ENCODE measurements around the gene SPACA4. TPM values are rescaled to one million over a fixed set of nuclear protein-coding genes. Genes with fewer than 3 reads are reported as not detected.

The SPACA4 gene
- total RNA-seq, 3 donors from 2014 or later (not counting 1 experiment from before 2014, with no cell fraction given): not detected

DNA sequence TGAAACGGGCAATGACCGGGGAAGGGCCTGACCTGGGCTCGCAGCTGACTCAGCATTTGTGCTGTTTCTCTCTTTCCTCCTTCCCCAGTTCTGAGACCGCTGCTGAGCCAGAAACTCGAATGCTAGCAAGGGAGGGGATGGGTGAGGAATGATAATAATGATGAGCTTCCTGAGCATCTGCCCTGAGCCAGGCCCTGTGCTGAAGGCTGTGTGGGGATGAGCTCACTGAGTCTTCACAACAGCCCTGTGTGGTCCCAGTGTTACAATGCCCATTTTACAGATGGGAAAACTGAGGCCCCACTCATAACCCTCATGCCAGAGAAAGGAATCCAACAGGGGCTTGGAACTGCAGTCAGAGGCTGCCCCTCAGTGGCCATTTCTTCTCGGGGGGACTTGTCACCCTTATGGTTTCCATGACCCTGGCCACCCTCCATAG is 46.4 kb upstream of the SPACA4 start:
- H3K27me3 Mint-ChIP-seq (ENCODE audit: low read depth in 2 of 2): peaks cover 7% of the 10 kb centered on the region in 2 donors
- no peaks in the 10 kb centered on the region for H3K36me3 ChIP-seq (ENCODE audit: control insufficient read depth, insufficient read depth, low read length)
- H3K36me3 Mint-ChIP-seq: no peaks in the 10 kb centered on the region
- peak in 1 of 2 donors; percentile 28 for DNase-seq
- H3K4me1 Mint-ChIP-seq: no peaks in the 10 kb centered on the region
- no peak overlapping the region for H3K4me3 Mint-ChIP-seq
- intact Hi-C loops (cut with micrococcal nuclease): no loop called here
- 85% methylated on average over 5 of the region's 6 CpGs for WGBS (ENCODE audit: insufficient coverage)
- H3K9me3 ChIP-seq (ENCODE audit: control insufficient read depth, insufficient read depth, low read length): no peaks in the 10 kb centered on the region
- H3K27ac ChIP-seq (ENCODE audit: low read length): no peak overlapping the region
- no peaks in the 10 kb centered on the region for H3K4me1 ChIP-seq (ENCODE audit: control insufficient read depth, insufficient read depth, low read length)
- TF ChIP-seq, protein P1, sequence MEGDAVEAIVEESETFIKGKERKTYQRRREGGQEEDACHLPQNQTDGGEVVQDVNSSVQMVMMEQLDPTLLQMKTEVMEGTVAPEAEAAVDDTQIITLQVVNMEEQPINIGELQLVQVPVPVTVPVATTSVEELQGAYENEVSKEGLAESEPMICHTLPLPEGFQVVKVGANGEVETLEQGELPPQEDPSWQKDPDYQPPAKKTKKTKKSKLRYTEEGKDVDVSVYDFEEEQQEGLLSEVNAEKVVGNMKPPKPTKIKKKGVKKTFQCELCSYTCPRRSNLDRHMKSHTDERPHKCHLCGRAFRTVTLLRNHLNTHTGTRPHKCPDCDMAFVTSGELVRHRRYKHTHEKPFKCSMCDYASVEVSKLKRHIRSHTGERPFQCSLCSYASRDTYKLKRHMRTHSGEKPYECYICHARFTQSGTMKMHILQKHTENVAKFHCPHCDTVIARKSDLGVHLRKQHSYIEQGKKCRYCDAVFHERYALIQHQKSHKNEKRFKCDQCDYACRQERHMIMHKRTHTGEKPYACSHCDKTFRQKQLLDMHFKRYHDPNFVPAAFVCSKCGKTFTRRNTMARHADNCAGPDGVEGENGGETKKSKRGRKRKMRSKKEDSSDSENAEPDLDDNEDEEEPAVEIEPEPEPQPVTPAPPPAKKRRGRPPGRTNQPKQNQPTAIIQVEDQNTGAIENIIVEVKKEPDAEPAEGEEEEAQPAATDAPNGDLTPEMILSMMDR (IDR thresholded peaks at IDR 0.05): no peak
- no peak overlapping the region for H3K27ac Mint-ChIP-seq
- peaks cover 2% of the 10 kb centered on the region for H3K27me3 ChIP-seq (ENCODE audit: control insufficient read depth, insufficient read depth, low read length)
- no peaks in the 10 kb centered on the region for H3K9me3 Mint-ChIP-seq
- ATAC-seq: no peak
- H3K4me3 ChIP-seq (ENCODE audit: low read length): no peak overlapping the region

DNA sequence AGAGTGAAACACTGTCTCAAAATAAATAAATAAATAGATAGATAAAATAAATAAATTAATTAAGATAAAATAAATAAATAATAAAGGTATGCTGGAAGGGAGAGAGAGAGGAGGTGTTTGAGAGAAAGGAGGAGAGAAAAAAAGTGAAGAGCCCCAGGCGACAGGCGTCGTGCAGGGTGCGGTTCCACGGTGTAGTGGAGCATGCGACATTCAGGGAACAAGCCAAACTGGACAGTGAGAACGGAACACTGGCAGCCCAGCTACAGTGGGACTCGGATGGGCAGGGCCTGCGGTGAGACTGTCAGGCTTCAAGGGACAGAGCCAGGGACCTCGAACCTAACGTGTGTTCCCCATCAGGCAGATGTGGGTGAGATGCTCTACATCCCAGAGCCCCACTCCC is 45.1 kb upstream of the SPACA4 start:
- H3K9me3 ChIP-seq (ENCODE audit: control insufficient read depth, insufficient read depth, low read length): no peaks in the 10 kb centered on the region
- Mint-ChIP-seq H3K4me3 (no peak overlapping the region), H3K9me3 (no peaks in the 10 kb centered on the region), H3K27me3 (ENCODE audit: low read depth in 2 of 2) (peaks cover 7% of the 10 kb centered on the region in 2 donors), H3K4me1 (no peaks in the 10 kb centered on the region), H3K27ac (no peak overlapping the region), H3K36me3 (no peaks in the 10 kb centered on the region)
- H3K36me3 ChIP-seq (ENCODE audit: control insufficient read depth, insufficient read depth, low read length): no peaks in the 10 kb centered on the region
- intact Hi-C loops (cut with micrococcal nuclease): no loop called here
- ATAC-seq (no peak), DNase-seq (no peak)
- H3K4me3 ChIP-seq (ENCODE audit: low read length): no peak overlapping the region
- H3K4me1 ChIP-seq (ENCODE audit: control insufficient read depth, insufficient read depth, low read length): no peaks in the 10 kb centered on the region
- no peak overlapping the region for H3K27ac ChIP-seq (ENCODE audit: low read length)
- peaks cover 2% of the 10 kb centered on the region for H3K27me3 ChIP-seq (ENCODE audit: control insufficient read depth, insufficient read depth, low read length)
- 87% methylated on average over 11 of the region's 11 CpGs for WGBS (ENCODE audit: insufficient coverage)
- TF ChIP-seq, protein P1 (IDR thresholded peaks at IDR 0.05): no peak

DNA sequence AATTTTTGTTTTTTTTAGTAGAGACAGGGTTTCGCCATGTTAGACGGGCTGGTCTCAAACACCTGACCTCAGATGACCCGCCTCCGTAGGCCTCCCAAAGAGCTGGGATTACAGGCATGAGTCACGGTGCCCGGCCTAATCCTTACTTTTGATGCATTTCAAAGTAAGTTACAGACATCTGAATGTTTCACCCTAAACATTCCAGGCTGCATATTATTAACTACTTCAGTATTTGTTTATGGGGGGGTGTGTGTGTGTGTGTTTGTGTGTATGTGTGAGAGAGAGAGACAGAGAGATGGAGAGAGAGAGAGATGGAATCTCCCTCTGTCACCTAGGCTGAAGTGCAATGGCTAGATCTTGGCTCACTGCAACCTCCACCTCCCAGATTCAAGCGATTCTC is 41.5 kb upstream of the SPACA4 start:
- H3K4me1 Mint-ChIP-seq: no peaks in the 10 kb centered on the region
- no peaks in the 10 kb centered on the region for H3K4me1 ChIP-seq (ENCODE audit: control insufficient read depth, insufficient read depth, low read length)
- no peaks in the 10 kb centered on the region for H3K9me3 Mint-ChIP-seq
- H3K27me3 ChIP-seq (ENCODE audit: control insufficient read depth, insufficient read depth, low read length): no peaks in the 10 kb centered on the region
- peaks cover 0 to 5% of the 10 kb centered on the region in 2 donors for H3K27me3 Mint-ChIP-seq (ENCODE audit: low read depth in 2 of 2)
- H3K9me3 ChIP-seq (ENCODE audit: control insufficient read depth, insufficient read depth, low read length): no peaks in the 10 kb centered on the region
- no peaks in the 10 kb centered on the region for H3K36me3 Mint-ChIP-seq
- intact Hi-C loops (cut with micrococcal nuclease): no loop called here
- H3K4me3 Mint-ChIP-seq: no peak overlapping the region
- TF ChIP-seq, protein P1 (IDR thresholded peaks at IDR 0.05): no peak
- H3K27ac ChIP-seq (ENCODE audit: low read length): no peak overlapping the region
- DNase-seq (no peak), ATAC-seq (no peak)
- 99% methylated on average over 6 of the region's 7 CpGs for WGBS (ENCODE audit: insufficient coverage)
- no peaks in the 10 kb centered on the region for H3K36me3 ChIP-seq (ENCODE audit: control insufficient read depth, insufficient read depth, low read length)
- no peak overlapping the region for H3K4me3 ChIP-seq (ENCODE audit: low read length)
- no peak overlapping the region for H3K27ac Mint-ChIP-seq

DNA sequence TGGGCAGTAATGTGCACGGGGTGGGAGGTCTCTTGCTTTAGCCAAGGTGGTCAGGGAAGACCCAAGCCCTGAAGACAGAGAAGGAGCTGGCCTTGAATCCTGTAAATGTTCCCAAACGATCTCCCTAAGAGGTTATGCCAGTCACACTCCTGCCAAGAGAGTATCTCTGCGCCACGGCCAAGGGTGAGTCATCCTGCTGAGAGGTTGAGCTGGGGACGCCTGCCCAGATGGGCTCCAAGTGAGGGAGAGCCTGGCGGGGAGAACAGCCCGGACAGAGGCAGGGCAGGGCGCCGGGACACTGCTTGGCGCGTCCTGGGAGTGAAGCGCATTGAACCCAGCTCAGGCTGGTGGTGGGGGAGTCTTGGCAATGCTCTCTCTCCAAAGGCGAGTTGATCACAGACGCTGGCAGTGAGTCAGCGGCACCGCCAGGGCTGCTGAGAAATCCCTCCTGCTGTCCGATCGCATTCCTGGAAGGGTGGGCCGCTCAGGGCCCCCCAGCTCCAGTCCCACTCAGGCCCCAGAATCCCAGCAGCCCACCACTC is 38.1 kb upstream of the SPACA4 start:
- ATAC-seq (no peak), DNase-seq (no peak)
- Histone ChIP-seq H3K36me3 (ENCODE audit: control insufficient read depth, insufficient read depth, low read length) (no peaks in the 10 kb centered on the region), H3K9me3 (ENCODE audit: control insufficient read depth, insufficient read depth, low read length) (no peaks in the 10 kb centered on the region), H3K4me3 (ENCODE audit: low read length) (no peak overlapping the region), H3K27ac (ENCODE audit: low read length) (no peak overlapping the region), H3K27me3 (ENCODE audit: control insufficient read depth, insufficient read depth, low read length) (no peaks in the 10 kb centered on the region), H3K4me1 (ENCODE audit: control insufficient read depth, insufficient read depth, low read length) (no peaks in the 10 kb centered on the region)
- TF ChIP-seq, protein P1 (IDR thresholded peaks at IDR 0.05): no peak
- H3K4me1 Mint-ChIP-seq: no peaks in the 10 kb centered on the region
- H3K27ac Mint-ChIP-seq: no peak overlapping the region
- no peaks in the 10 kb centered on the region for H3K9me3 Mint-ChIP-seq
- H3K36me3 Mint-ChIP-seq: no peaks in the 10 kb centered on the region
- H3K27me3 Mint-ChIP-seq (ENCODE audit: low read depth in 2 of 2): peaks cover 0 to 5% of the 10 kb centered on the region in 2 donors
- no peak overlapping the region for H3K4me3 Mint-ChIP-seq
- 46% methylated on average over 19 of the region's 19 CpGs for WGBS (ENCODE audit: insufficient coverage)
- intact Hi-C loops (cut with micrococcal nuclease): no loop called here

Data from natural killer cell (primary cell).